Measurements from ENCODE around the gene VGLL4.

VGLL4 gene

DNA sequence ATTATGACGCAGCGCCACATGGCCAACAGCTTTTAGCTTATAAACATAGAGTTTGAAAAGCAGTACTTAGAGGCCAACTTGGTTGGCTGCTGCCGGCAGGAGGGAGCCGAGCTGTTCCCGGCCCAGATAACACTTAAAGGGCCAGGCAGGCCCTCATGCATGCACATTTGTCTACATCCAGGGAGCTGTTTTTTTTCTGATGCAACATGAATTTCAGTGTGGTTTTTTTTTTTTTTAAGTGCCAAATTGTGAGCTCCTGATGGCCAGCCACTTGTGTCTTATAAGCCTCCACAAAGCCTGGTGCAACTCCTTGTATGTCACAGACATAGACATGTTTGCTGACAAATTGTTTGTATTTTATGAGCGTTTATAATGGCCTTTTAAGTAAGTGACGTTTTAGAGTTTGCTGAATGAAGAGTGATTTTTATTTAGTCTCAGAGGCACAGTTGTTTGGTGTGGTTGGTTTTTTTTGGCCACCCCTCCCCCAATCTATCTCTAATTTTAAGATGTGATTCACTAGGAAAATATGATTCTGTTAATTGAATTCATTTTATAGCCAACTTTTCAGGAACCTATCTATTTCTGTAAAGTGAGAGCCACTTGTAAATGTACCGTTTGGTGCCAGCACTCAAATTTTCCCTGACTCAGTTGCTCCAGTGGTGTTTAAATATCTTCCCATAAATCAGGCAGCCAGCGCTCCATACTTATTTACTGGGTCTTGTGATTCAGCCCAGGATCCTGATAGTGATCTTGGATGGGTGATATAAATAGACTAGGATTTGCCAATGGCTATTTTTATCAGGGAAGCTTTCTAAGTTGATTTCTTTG is 134.3 kb downstream of the VGLL4 start:
- DNase-seq (ENCODE audit: low read depth in 2 of 2), result peak; percentile 89 to 95
- H3K4me3 ChIP-seq (replicated peaks in 1 of 2; ENCODE audit: low read depth in 2 of 2, low read length in 2 of 2), result no peak overlapping the region
- TF ChIP-seq, protein P1, sequence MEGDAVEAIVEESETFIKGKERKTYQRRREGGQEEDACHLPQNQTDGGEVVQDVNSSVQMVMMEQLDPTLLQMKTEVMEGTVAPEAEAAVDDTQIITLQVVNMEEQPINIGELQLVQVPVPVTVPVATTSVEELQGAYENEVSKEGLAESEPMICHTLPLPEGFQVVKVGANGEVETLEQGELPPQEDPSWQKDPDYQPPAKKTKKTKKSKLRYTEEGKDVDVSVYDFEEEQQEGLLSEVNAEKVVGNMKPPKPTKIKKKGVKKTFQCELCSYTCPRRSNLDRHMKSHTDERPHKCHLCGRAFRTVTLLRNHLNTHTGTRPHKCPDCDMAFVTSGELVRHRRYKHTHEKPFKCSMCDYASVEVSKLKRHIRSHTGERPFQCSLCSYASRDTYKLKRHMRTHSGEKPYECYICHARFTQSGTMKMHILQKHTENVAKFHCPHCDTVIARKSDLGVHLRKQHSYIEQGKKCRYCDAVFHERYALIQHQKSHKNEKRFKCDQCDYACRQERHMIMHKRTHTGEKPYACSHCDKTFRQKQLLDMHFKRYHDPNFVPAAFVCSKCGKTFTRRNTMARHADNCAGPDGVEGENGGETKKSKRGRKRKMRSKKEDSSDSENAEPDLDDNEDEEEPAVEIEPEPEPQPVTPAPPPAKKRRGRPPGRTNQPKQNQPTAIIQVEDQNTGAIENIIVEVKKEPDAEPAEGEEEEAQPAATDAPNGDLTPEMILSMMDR (IDR thresholded peaks at IDR 0.05; ENCODE audit: low read depth, low read length), result peak; percentile 15

DNA sequence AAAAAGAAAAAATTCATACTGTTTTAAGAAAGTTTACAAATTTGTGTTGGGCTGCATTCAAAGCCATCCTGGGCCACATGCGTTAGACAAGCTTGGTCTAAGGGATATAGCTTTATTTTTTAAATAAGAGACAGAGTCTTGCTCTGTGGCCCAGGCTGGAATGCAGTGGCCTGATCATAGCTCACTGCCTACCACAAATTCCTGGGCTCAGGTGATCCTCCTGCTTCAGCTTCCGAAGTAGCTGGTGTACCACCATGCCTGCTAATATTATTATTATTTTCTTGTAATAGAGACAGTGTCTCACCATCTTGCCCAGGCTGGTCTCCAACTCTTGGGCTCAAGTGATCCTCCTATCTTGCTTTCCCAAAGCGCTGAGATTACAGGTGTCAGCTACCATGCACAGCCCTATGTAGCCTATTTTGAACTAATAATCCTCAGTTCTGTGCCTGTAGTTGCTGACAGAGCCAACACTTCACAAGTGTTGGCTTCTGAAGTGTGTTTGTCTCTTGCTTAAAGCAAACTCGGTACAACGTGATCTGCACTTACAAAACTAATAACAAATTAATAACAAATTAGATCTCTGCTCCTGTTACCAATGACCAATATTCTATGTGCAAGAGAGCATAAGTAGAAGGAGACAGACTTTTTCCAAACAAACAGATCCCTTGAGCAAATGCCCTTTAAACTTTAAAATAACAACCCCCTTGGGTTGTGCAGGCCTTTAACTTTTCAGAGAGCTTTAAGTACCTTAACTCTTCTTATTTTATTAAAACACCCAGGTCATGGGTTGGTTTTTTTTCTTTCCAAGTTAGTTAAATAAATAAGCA is 135.2 kb downstream of the VGLL4 start:
- TF ChIP-seq, protein P1 (IDR thresholded peaks at IDR 0.05; ENCODE audit: low read depth, low read length), result no peak
- H3K4me3 ChIP-seq (replicated peaks in 1 of 2; ENCODE audit: low read depth in 2 of 2, low read length in 2 of 2), result no peak overlapping the region
- DNase-seq (ENCODE audit: low read depth in 2 of 2), result no peak

DNA sequence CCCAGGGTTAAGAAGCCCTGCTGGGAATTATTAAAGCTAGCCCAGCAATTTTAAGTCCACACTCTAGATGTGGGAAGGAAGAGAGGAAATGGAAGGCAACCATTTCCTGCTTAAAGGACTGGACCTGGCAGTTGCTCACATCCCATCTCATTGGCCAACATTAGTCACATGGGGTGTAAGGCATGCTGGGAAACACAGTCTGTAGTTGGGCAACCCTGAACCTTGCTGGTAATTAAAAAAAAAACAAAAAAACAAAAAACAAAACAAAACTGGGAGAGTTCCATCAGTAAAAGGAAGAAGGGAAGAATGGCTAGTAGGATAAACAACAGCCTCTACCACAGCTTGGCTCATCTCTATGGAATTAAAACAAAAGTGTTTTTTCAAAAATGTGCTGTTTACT is 136.0 kb downstream of the VGLL4 start:
- DNase-seq (ENCODE audit: low read depth in 2 of 2), result peak in 1 of 2 donors; percentile 44
- no peak overlapping the region for H3K4me3 ChIP-seq (replicated peaks in 1 of 2; ENCODE audit: low read depth in 2 of 2, low read length in 2 of 2)
- TF ChIP-seq, protein P1 (IDR thresholded peaks at IDR 0.05; ENCODE audit: low read depth, low read length), result no peak

All from cardiac fibroblast (primary cell).